PC-9 (cell line): ENCODE data around the gene SPACA1.

Source experiments
- CTCF ChIP-seq: fragments of 200-600 bp; sonication (generic); conservative IDR thresholded peaks from 2 replicates; pipeline ENCODE4 v1.6.1; 2017; ENCODE audit warnings: mixed run types, antibody characterized with exemption, mild to moderate bottlenecking, moderate library complexity
- EZH2 ChIP-seq: fragments of 200-600 bp; sonication (generic); IDR thresholded peaks from 2 replicates; pipeline ENCODE4 v1.8.0; 2017; ENCODE audit warnings: antibody characterized with exemption, low read depth

DNA sequence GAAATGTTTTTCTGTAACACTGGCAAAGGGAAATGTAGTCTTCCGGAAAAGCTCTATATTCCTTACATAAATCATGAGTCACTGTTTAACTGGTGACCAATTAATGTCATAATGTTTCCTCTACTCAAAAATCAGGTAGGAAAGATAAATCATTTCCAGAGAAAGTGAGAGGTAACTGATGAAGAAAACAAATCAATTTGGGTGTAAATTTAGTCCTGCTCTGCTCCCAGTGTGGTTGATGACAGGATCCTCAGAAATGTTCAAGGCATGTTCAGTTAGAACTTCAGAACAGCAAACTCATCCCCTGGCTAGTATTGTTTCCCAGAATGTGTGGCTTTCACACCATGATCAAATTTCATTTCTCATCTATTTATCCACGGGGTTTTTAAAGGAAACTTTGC lies 38.8 kb upstream of the SPACA1 start:
- TF ChIP-seq CTCF (no peak), EZH2 (no peak)
